ENCODE data around the gene MAOA.

Gene MAOA

GRCh38 chrX:43702660-43703059 lies 46.6 kb downstream of the MAOA start:
- H3K27me3 ChIP-seq, result no peaks in the 10 kb centered on the region
- H3K9me3 ChIP-seq, result no peaks in the 10 kb centered on the region
- no peaks in the 10 kb centered on the region for H3K4me1 ChIP-seq
- no peaks in the 10 kb centered on the region for H3K36me3 ChIP-seq
- no peak for DNase-seq
- TF ChIP-seq CTCF (IDR thresholded peaks at IDR 0.05; ENCODE audit: low read depth, low read length), result no peak
- H3K4me3 ChIP-seq (ENCODE audit: low read depth, low read length), result no peak overlapping the region

DNA sequence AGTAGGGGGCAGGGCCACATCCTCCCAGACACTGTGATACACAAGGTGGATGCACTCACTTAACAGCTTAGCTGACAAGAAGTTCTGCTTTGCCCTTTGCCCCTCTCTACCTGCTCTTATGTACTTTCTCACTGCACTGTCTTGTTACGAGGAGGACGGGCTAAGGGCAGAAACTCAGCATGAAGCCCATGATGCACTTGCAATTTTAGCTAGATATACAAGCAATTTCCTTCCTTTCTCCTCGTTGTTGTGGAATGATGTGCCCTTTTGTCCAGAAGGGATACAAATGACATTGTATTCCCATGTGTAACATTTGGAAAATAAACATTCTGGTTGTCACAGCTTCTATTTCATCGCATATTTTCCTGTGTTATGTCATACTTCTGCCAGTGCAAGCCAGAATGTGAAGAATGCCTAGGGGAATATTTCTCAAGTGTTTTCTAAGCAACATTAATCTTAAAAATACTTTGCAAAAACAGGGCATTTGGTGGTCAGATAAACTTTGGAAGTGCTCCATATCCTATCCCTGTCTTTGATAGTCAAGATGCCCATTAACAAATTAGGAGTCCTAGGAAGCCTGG lies 47.2 kb downstream of the MAOA start:
- H3K9me3 ChIP-seq, result no peaks in the 10 kb centered on the region
- no peak for TF ChIP-seq CTCF (IDR thresholded peaks at IDR 0.05; ENCODE audit: low read depth, low read length)
- no peak for DNase-seq
- no peak overlapping the region for H3K4me3 ChIP-seq (ENCODE audit: low read depth, low read length)
- no peaks in the 10 kb centered on the region for H3K4me1 ChIP-seq
- H3K27me3 ChIP-seq, result no peaks in the 10 kb centered on the region
- no peaks in the 10 kb centered on the region for H3K36me3 ChIP-seq

- Histone ChIP-seq H3K4me3 (ENCODE audit: low read depth, low read length) (no peak overlapping the region), H3K9me3 (no peaks in the 10 kb centered on the region), H3K36me3 (no peaks in the 10 kb centered on the region), H3K27me3 (no peaks in the 10 kb centered on the region), H3K4me1 (no peaks in the 10 kb centered on the region)
- TF ChIP-seq CTCF (IDR thresholded peaks at IDR 0.05; ENCODE audit: low read depth, low read length), result no peak
- DNase-seq, result no peak
Measured at GRCh38 chrX:43706786-43707370, 50.8 kb downstream of the MAOA start.

- no peak for DNase-seq
- Histone ChIP-seq H3K36me3 (no peaks in the 10 kb centered on the region), H3K9me3 (no peaks in the 10 kb centered on the region), H3K4me1 (no peaks in the 10 kb centered on the region), H3K27me3 (no peaks in the 10 kb centered on the region), H3K4me3 (ENCODE audit: low read depth, low read length) (no peak overlapping the region)
- TF ChIP-seq CTCF (IDR thresholded peaks at IDR 0.05; ENCODE audit: low read depth, low read length), result no peak
Measured at GRCh38 chrX:43707812-43708548, 51.9 kb downstream of the MAOA start.

GRCh38 chrX:43716144-43716543 lies 60.0 kb downstream of the MAOA start:
- no peak for TF ChIP-seq CTCF (IDR thresholded peaks at IDR 0.05; ENCODE audit: low read depth, low read length)
- no peak for DNase-seq
- H3K9me3 ChIP-seq, result no peaks in the 10 kb centered on the region
- H3K4me3 ChIP-seq (ENCODE audit: low read depth, low read length), result no peak overlapping the region
- no peaks in the 10 kb centered on the region for H3K36me3 ChIP-seq
- H3K4me1 ChIP-seq, result no peaks in the 10 kb centered on the region
- H3K27me3 ChIP-seq, result no peaks in the 10 kb centered on the region

DNA sequence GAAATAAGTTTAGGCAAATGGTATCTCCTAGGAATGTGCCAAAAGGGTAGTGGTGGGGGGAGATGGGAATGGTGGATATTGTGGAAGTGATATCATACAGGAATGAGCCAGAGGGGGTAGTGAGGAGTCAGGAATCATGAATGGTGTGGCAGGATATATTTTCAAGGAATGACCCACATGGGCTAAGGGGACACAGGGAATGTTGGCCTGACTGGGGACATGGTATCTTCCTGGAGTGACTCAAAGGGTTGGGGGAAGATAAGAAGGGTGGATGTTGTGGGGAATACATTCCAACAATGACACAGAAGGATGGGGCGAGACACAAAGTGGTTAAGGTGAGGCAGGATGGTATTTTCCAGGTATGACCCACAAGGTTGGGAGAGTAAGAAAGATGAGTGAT lies 60.6 kb downstream of the MAOA start:
- Histone ChIP-seq H3K9me3 (no peaks in the 10 kb centered on the region), H3K4me3 (ENCODE audit: low read depth, low read length) (no peak overlapping the region), H3K27me3 (no peaks in the 10 kb centered on the region), H3K4me1 (no peaks in the 10 kb centered on the region), H3K36me3 (no peaks in the 10 kb centered on the region)
- DNase-seq, result no peak
- no peak for TF ChIP-seq CTCF (IDR thresholded peaks at IDR 0.05; ENCODE audit: low read depth, low read length)
